Keratinocyte (primary cell): ENCODE measurements around the gene CYFIP1. TPM values are rescaled to one million over a fixed set of nuclear protein-coding genes. Genes with fewer than 3 reads are reported as not detected.

ENCODE experiments used
- DNase-seq: peaks from one replicate; pipeline ENCODE4 v3.0.0-alpha.2; 2011; ENCODE audit warnings: low read depth, missing footprints, low spot score
- FAIRE-seq: peaks from 2 replicates; lab custom pipeline; 2011; peaks lifted over from hg19 to GRCh38; lab: Jason Lieb, UNC
- H2AFZ ChIP-seq: 2 replicates; pipeline ENCODE4 v1.6.0; 2012; ENCODE audit warnings: low read length, control low read depth, inconsistent platforms; ENCODE audit not compliant: control insufficient read depth
- H3K27ac ChIP-seq: 2 replicates; pipeline ENCODE4 v1.5.1; 2011; ENCODE audit warnings: low read length; ENCODE audit not compliant: control insufficient read depth, insufficient read depth
- H3K27me3 ChIP-seq: 3 replicates; pipeline ENCODE4 v1.6.0; 2011; ENCODE audit warnings: low read length; ENCODE audit not compliant: control insufficient read depth, insufficient read depth; ENCODE audit errors: extremely low read depth
- H3K36me3 ChIP-seq, 2 experiments: 2 replicates in 1 of 2; 3 replicates in 1 of 2; pipeline ENCODE4 v1.5.1; 2011; ENCODE audit warnings: low read length in 2 of 2, mild to moderate bottlenecking in 1 of 2; ENCODE audit not compliant: control insufficient read depth in 2 of 2, insufficient read depth in 2 of 2; ENCODE audit errors: extremely low read depth in 1 of 2
- H3K4me1 ChIP-seq: 3 replicates; pipeline ENCODE4 v1.5.1; 2011; ENCODE audit warnings: low read length; ENCODE audit not compliant: control insufficient read depth, insufficient read depth; ENCODE audit errors: extremely low read depth
- H3K4me2 ChIP-seq: 3 replicates; pipeline ENCODE4 v1.6.0; 2011; ENCODE audit warnings: low read depth, low read length; ENCODE audit not compliant: control insufficient read depth, insufficient read depth; ENCODE audit errors: extremely low read depth
- H3K4me3 ChIP-seq, 3 experiments: fragments of 200-600 bp in 1 of 3; sonication (generic) in 1 of 3; 2 replicates in 2 of 3; 3 replicates in 1 of 3; pipeline ENCODE4 v1.5.1; 2011 to 2016; ENCODE audit warnings: low read length in 3 of 3, mild to moderate bottlenecking in 3 of 3, control low read depth in 2 of 3, inconsistent platforms in 1 of 3, low read depth in 1 of 3, mixed read lengths in 1 of 3, mixed run types in 1 of 3, moderate library complexity in 1 of 3; ENCODE audit not compliant: control insufficient read depth in 2 of 3, insufficient read depth in 2 of 3; ENCODE audit errors: extremely low read depth in 1 of 3
- H3K79me2 ChIP-seq: 2 replicates; pipeline ENCODE4 v1.6.0; 2012; ENCODE audit warnings: low read length; ENCODE audit not compliant: control insufficient read depth, insufficient read depth
- H3K9ac ChIP-seq: 3 replicates; pipeline ENCODE4 v1.6.0; 2011; ENCODE audit warnings: low read length; ENCODE audit not compliant: control insufficient read depth, insufficient read depth; ENCODE audit errors: extremely low read depth
- H3K9me1 ChIP-seq: 3 replicates; pipeline ENCODE4 v1.6.0; 2011; ENCODE audit warnings: low read length; ENCODE audit not compliant: control insufficient read depth, insufficient read depth; ENCODE audit errors: extremely low read depth
- H3K9me3 ChIP-seq: 2 replicates; pipeline ENCODE4 v1.5.1; 2012; ENCODE audit warnings: low read depth, low read length; ENCODE audit not compliant: control insufficient read depth
- H4K20me1 ChIP-seq: 3 replicates; pipeline ENCODE4 v1.6.0; 2011; ENCODE audit warnings: low read length; ENCODE audit not compliant: control insufficient read depth, insufficient read depth; ENCODE audit errors: extremely low read depth
- CTCF ChIP-seq, 3 experiments: IDR thresholded peaks in 1 of 3; conservative IDR thresholded peaks in 1 of 3; optimal IDR thresholded peaks in 1 of 3; 2 replicates in 2 of 3; 3 replicates in 1 of 3; pipeline versions ENCODE3 to v1.5.1; 2011; ENCODE audit warnings: low read length in 3 of 3, mild to moderate bottlenecking in 3 of 3, moderate library complexity in 2 of 3, control low read depth in 1 of 3, inconsistent platforms in 1 of 3; ENCODE audit not compliant: insufficient read depth in 2 of 3; ENCODE audit errors: extremely low read depth in 1 of 3
- EZH2 ChIP-seq: IDR thresholded peaks from one replicate; pipeline ENCODE4 v1.6.1; 2012; ENCODE audit warnings: inconsistent platforms, mild to moderate bottlenecking, low read length, moderate library complexity
- dilution Hi-C: fragments of 300-500 bp; cut with MboI; formaldehyde crosslinking; loops from one replicate; pipeline ENCODE4 v1.7.0; 2020; ENCODE audit warnings: low sequenced_read_pairs; ENCODE audit not compliant: extremely low pct_ligation_motif_present
- polyA plus RNA-seq, 5 experiments: library from polyadenylated mRNA; depleted of rRNA in 3 of 5; stranded (reverse) in 3 of 5; stranded (forward) in 1 of 5; unstranded in 1 of 5; fragments of >200 nt; gene quantifications; 1 replicate in 1 of 5; 2 replicates in 3 of 5; 3 replicates in 1 of 5; pipeline versions ENCODE4 v1.2.1 to v1.2.3, GENCODE V29; 2011 to 2012; ENCODE audit warnings: missing spikeins in 2 of 5, low read depth in 1 of 5, low replicate concordance in 1 of 5

Gene CYFIP1
- polyA plus RNA-seq, 1 donor (not counting 4 experiments of a cell fraction or from before 2014, with no cell fraction given): 72.3 TPM

GRCh38 chr15:22868928-22869327, 111.2 kb downstream of the CYFIP1 start:
- no peak overlapping the region for H3K9ac ChIP-seq
- peaks cover 4% of the 10 kb centered on the region for H3K79me2 ChIP-seq
- TF ChIP-seq CTCF (optimal IDR thresholded peaks at IDR 0.05 in 1 of 3, IDR thresholded peaks at IDR 0.05 in 1 of 3, conservative IDR thresholded peaks at IDR 0.05 in 1 of 3; ENCODE audit: extremely low read depth in 1 of 3, insufficient read depth in 2 of 3, low read length in 3 of 3) (no peak), EZH2 (no peak)
- H3K27ac ChIP-seq: no peak overlapping the region
- dilution Hi-C loops: no loop called here
- no peak overlapping the region for H2AFZ ChIP-seq
- H3K4me3 ChIP-seq: no peak overlapping the region
- no peaks in the 10 kb centered on the region for H3K27me3 ChIP-seq
- no peak for DNase-seq
- H3K4me1 ChIP-seq: no peaks in the 10 kb centered on the region
- no peaks in the 10 kb centered on the region for H3K9me3 ChIP-seq
- no peaks in the 10 kb centered on the region for H4K20me1 ChIP-seq
- peaks cover 31 to 50% of the 10 kb centered on the region in 2 experiments for H3K36me3 ChIP-seq
- no peaks in the 10 kb centered on the region for H3K9me1 ChIP-seq
- H3K4me2 ChIP-seq: no peak overlapping the region
- FAIRE-seq: no peak

DNA sequence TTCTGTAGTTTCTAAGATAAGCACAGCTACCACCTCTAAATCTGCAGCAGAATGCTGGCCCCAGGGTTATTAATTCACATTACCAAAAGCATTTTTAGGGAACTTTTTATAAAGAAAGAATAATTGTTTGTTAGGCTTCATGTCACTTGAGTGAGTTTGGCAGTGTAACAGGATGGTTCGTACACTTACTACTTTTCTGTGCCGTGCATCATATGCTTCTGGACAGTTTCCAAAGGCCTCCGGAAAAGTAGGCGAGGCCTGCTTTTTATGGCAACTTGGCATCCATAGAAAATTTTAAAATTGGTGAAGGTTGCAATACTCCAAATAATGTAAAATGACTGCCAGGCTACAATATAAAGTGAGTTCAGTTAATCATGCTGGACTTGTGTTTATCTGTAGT, 111.7 kb downstream of the CYFIP1 start:
- no peaks in the 10 kb centered on the region for H3K9me1 ChIP-seq
- no peak overlapping the region for H3K4me2 ChIP-seq
- H2AFZ ChIP-seq: no peak overlapping the region
- no peak overlapping the region for H3K4me3 ChIP-seq
- TF ChIP-seq CTCF (optimal IDR thresholded peaks at IDR 0.05 in 1 of 3, IDR thresholded peaks at IDR 0.05 in 1 of 3, conservative IDR thresholded peaks at IDR 0.05 in 1 of 3; ENCODE audit: extremely low read depth in 1 of 3, insufficient read depth in 2 of 3, low read length in 3 of 3) (no peak), EZH2 (no peak)
- no peaks in the 10 kb centered on the region for H3K9me3 ChIP-seq
- no peak for DNase-seq
- FAIRE-seq: peak; percentile 13
- peaks cover 6% of the 10 kb centered on the region for H3K79me2 ChIP-seq
- H3K27me3 ChIP-seq: no peaks in the 10 kb centered on the region
- H3K9ac ChIP-seq: no peak overlapping the region
- H3K27ac ChIP-seq: no peak overlapping the region
- H3K36me3 ChIP-seq: peaks cover 29 to 52% of the 10 kb centered on the region in 2 experiments
- no peaks in the 10 kb centered on the region for H3K4me1 ChIP-seq
- H4K20me1 ChIP-seq: no peaks in the 10 kb centered on the region
- dilution Hi-C loops: no loop called here
